Pons (tissue), 1 donor: ENCODE data around the gene P2RY13.

Experiments used
- DNase-seq: peaks from one replicate; pipeline ENCODE4 v3.0.0-alpha.2; 2016; ENCODE audit warnings: low spot score

The P2RY13 gene

GRCh38 chr3:151329363-151329762, at the start of gene P2RY13:
TSS of gene P2RY13 (minus strand) at chr3:151329549. CDS start at chr3:151329528, 21 bp downstream.
- DNase-seq = peak; percentile 58

- no peak for DNase-seq
Observed at GRCh38 chr3:151377768-151378385, 48.5 kb upstream of the P2RY13 start.

- DNase-seq = no peak
Observed at GRCh38 chr3:151372063-151372820, 42.9 kb upstream of the P2RY13 start.

GRCh38 chr3:151371526-151371925, 42.2 kb upstream of the P2RY13 start:
- no peak for DNase-seq

GRCh38 chr3:151367448-151367847, 38.1 kb upstream of the P2RY13 start:
- no peak for DNase-seq

GRCh38 chr3:151366993-151367392, 37.6 kb upstream of the P2RY13 start:
- no peak for DNase-seq

GRCh38 chr3:151362751-151363174, 33.4 kb upstream of the P2RY13 start:
- no peak for DNase-seq

GRCh38 chr3:151357463-151357850, 28.1 kb upstream of the P2RY13 start:
- DNase-seq = peak; percentile 75

- peak; percentile 76 for DNase-seq
Observed at GRCh38 chr3:151356794-151357462, 27.6 kb upstream of the P2RY13 start.

GRCh38 chr3:151351648-151352047, 22.3 kb upstream of the P2RY13 start:
- DNase-seq = peak; percentile 62

GRCh38 chr3:151351219-151351618, 21.9 kb upstream of the P2RY13 start:
- DNase-seq = peak; percentile 78

- no peak for DNase-seq
Observed at GRCh38 chr3:151350656-151351055, 21.3 kb upstream of the P2RY13 start.

GRCh38 chr3:151347432-151347831, 18.1 kb upstream of the P2RY13 start:
- DNase-seq = peak; percentile 87

- peak; percentile 78 for DNase-seq
Observed at GRCh38 chr3:151346292-151346691, 16.9 kb upstream of the P2RY13 start.

GRCh38 chr3:151345859-151346258, 16.5 kb upstream of the P2RY13 start:
- DNase-seq = peak; percentile 56

GRCh38 chr3:151331696-151332095, 2.3 kb upstream of the P2RY13 start:
- no peak for DNase-seq

GRCh38 chr3:151330899-151331298, 1.6 kb upstream of the P2RY13 start:
- peak; percentile 52 for DNase-seq

GRCh38 chr3:151330379-151330778, 1.0 kb upstream of the P2RY13 start:
- peak; percentile 46 for DNase-seq

- peak; percentile 42 for DNase-seq
Observed at GRCh38 chr3:151328298-151328995, 902 bp downstream of the P2RY13 start.

- DNase-seq = peak; percentile 45
Observed at GRCh38 chr3:151327571-151328198, 1.7 kb downstream of the P2RY13 start.

- DNase-seq = no peak
Observed at GRCh38 chr3:151322511-151322910, 6.8 kb downstream of the P2RY13 start.

GRCh38 chr3:151321526-151321925, 7.8 kb downstream of the P2RY13 start:
- DNase-seq = no peak
